DMS53 treated with DMSO at 0.1 percent for 48 hours (cell line): ENCODE measurements around the gene PCGF3.
"Not testable (repeated sequence)": the region's sequence is repeated elsewhere in the genome, so short reads cannot be mapped to it uniquely, and the experiment has no call there.

Experiments used
- DNase-seq: peaks from one replicate; lab custom pipeline; 2025; ENCODE audit not compliant: unreplicated experiment; lab: John Stamatoyannopoulos, UW

The PCGF3 gene

GRCh38 chr4:722851-723360 lies 17.3 kb downstream of the PCGF3 start:
- DNase-seq, result no peak

DNA sequence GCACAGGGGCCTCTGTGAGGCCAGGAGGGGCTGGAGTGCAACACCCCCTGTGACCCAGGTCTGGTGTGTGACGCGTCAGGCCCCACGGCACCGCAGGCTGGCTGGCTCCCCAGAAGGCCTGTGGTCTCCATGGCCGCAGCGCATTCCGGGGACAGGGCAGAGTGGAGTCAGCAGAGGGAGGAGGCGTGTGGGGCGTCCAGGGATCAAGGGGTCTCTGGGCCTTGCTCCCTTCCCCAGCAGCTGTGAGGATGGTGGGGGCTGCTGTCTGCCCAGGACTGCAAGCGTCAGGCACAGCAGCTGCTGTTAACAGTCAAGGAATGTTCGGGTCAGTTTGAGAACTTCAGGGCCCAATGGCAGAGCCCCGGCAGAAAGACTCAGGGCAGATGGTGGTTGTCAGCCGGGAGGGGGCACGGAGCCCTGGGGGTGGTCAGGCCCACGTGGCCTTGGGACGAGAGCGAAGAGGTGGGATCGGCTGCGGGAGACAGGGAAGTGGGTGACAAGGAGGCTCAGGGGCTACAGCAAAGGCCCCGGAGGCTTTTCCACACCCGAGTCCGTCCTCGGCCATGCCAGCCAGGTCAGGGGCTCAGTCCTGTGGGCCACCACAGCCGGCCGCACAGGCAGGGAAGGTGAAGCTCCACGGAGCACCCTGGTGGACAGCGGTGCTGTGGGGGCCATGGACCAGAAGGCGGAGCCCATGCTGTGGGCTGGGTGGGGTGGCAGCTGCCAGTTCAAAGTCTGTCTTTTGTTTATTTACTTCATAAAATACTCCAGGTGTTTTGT lies 18.3 kb downstream of the PCGF3 start:
- DNase-seq, result no peak

DNA sequence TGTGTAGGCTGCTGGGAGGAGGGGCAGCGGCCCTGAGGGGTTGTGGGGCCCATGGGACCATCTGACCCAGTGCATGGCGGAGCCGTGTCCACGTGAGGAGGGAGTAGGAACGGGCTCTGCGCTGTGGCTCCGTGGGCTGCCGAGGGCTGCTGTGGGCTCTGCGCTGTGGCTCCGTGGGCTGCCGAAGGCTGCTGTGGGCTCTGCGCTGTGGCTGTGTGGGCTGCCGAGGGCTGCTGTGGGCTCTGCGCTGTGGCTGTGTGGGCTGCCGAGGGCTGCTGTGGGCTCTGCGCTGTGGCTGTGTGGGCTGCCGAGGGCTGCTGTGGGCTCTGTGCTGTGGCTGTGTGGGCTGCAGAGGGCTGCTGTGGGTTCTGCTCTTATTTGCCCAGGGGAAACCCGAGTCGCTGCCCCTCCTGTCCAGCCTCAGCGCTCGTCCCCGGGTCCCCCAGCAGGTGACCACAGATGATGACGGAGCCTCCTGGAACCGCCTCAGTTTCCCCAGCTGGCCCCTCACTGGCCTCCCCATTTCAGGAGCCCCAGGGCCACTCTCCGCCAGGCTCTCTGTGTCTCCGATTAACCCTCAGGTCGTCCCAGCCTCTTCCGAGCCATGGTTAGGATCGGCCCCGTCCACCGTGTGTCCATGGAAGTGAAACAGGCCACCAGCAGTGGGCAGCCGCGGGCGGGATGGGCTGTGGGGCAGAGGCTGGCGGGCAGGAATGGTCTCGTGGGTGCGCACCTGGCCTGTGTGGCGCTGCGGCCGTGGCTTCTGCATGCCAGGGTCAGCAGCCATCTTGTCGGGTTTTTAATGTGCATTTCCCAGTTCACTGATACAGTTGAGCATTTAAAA lies 20.0 kb downstream of the PCGF3 start:
- DNase-seq, result no peak

DNA sequence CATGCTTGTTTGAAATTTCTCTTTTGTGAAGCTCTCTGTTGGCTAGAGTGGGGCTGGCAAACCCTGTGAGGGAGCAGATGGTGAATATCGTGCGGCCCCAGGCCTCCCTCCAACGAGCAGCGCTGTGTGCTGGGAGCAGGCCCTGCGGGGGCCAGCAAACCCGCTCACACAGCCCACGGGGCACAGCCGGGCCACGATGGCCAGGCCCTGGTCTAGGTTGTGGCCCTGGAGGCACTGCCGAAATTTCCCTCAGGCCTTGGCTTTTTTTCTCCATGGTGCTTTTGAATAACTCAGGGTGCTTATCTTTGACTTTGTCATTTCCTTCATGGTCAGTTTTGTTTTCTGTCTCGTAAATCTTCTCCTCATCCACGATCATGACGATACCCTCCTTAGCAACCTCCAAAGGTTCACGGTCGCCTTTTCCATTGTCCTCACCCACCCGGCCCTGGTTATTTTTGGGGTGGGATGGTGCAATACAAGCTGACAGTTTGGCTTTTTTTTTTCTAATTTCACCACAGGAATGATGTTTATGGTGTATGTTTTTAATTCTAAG lies 20.7 kb downstream of the PCGF3 start:
- DNase-seq, result no peak

DNA sequence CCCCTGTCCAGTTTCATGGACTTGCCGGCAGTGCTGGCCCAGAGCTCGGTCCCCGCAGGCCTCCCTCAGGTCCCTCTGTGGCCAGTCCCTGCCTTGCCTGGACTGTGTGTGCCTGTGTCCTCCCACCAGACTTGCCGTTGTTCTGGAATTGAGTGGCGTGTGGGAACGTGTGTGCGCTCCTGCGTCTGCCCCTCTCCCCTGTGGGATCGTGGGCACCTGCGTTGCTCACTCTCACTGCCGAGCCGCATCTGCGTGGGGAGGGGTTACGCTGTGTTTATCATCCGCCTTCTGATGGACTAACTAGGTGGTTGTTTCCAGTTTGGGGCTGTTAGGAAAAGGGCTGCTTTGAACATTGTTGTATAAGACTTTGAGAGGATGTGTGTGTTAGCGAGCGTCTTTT lies 21.2 kb downstream of the PCGF3 start:
- DNase-seq, result no peak

- no peak for DNase-seq
These were observed 21.9 kb downstream of the PCGF3 start for GRCh38 chr4:727576-727975.

- no peak for DNase-seq
These were observed 24.0 kb downstream of the PCGF3 start for GRCh38 chr4:729336-730315.

- no peak for DNase-seq
These were observed 24.9 kb downstream of the PCGF3 start for GRCh38 chr4:730511-730910.

DNA sequence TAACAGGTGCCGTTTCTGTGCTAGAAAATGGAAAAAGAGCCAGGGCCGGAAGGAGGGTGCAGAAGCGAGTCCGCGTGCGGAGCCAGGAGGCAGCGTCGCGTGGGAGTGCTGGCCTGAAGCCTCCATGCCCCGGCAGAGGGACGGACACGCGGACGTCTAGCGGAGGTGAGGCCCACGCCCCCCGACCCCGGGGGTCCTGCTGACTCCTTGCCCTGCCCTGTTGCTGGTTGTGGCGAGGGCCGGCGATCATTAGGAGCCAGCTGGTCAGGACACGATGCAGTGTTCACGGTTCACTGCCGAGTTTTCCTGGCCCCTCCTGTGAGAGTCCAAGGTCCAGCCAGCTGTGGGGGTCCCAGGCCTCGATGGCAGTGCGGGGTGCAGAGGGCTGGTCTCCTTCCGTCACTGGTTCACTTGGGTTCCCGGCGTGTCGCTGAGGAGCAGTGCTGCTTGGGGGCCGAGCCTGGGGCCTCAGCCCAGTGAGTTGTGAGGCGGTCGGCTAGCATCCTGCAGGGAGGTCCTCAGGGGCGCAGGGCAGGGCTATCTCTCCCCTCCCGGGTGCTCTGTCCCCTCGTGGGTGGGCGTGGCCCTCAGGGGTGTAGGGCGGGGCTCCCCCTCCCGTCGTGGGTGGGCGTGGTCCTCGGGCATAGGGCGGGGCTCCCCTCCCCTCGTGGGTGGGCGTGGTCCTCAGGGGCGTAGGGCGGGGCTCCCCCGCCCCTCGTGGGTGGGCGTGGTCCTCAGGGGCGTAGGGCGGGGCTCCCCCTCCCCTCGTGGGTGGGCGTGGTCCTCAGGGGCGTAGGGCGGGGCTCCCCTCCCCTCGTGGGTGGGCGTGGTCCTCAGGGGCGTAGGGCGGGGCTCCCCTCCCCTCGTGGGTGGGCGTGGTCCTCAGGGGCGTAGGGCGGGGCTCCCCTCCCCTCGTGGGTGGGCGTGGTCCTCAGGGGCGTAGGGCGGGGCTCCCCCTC lies 25.6 kb downstream of the PCGF3 start:
- not testable (repeated sequence) for DNase-seq

GRCh38 chr4:731954-732353 lies 26.3 kb downstream of the PCGF3 start:
- DNase-seq, result not testable (repeated sequence)

GRCh38 chr4:732486-732885 lies 26.9 kb downstream of the PCGF3 start:
- no peak for DNase-seq

- no peak for DNase-seq
These were observed 27.4 kb downstream of the PCGF3 start for GRCh38 chr4:732911-733630.

GRCh38 chr4:733631-733980 lies 28.0 kb downstream of the PCGF3 start:
- no peak for DNase-seq

DNA sequence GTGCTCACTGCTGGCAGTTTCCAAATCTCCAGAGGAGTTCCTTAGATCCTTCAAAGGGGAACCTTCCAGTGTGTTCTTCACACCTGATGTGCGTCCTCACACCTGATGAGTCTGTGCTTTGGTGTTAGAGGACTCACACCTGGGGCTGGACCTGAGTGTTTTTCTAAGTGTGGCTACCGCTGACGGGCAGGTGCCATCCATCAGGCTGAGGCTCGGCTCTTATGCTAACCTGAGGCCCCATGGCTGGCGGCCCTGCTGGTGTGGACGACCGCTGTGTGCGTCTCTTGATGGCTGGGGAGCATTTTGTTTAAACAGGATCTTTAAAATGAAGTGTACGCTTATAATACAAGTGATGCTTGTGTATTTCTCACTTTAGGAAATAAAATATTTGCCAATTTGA lies 28.4 kb downstream of the PCGF3 start:
- DNase-seq, result no peak

- DNase-seq, result no peak
These were observed 29.3 kb downstream of the PCGF3 start for GRCh38 chr4:734951-735350.

- no peak for DNase-seq
These were observed 30.0 kb downstream of the PCGF3 start for GRCh38 chr4:735583-735982.

DNA sequence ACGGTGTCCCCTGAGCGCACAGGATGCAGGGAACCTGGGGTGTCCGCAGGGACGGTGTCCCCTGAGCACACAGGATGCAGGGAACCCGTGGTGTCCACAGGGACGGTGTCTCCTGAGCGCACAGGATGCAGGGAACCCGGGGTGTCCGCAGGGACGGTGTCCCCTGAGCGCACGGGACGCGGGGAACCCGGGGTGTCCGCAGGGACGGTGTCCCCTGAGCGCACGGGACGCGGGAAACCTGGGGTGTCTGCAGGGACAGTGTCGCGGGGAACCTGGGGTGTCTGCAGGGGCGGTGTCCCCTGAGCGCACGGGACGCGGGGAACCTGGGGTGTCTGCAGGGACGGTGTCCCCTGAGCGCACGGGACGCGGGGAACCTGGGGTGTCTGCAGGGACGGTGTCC lies 30.9 kb downstream of the PCGF3 start:
- not testable (repeated sequence) for DNase-seq

DNA sequence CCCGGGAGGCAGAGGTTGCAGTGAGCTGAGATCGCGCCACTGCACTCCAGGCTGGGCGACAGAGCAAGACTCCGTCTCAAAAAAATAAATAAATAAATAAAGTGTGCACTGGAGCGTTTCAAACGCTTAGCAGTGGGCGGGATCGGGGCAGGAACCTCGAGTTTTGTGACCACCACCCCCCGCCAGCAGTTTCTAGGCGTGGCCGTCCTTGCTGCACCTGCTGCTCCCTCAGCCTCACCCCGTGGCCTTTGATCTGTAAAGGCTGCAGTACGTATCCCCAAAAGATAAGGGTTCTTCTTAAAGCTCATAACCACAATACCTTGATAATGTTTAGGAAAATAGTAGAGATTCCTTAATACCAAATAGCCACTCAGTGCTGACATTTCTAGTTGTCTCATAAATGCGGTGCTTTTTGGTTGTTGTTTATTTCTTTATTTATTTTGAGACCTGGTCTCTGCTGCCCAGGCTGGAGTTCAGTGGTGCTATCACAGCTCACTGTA lies 33.2 kb downstream of the PCGF3 start:
- no peak for DNase-seq

GRCh38 chr4:739569-739968 lies 33.9 kb downstream of the PCGF3 start:
- DNase-seq, result no peak
